Mesenchymal stem cell (in vitro differentiated cells and primary cell): ENCODE results near the gene E2F6.

Experiments
- DNase-seq: peaks from one replicate; pipeline ENCODE4 v3.0.0-alpha.2; 2013
- H2AFZ ChIP-seq: one replicate; pipeline ENCODE4 v1.6.1; 2013; ENCODE audit warnings: low read depth, mild to moderate bottlenecking, control low read depth, inconsistent platforms, low read length, moderate library complexity
- H2AK5ac ChIP-seq: 2 replicates; pipeline ENCODE4 v1.6.1; 2013; ENCODE audit warnings: low read length, moderate library complexity, mild to moderate bottlenecking, inconsistent platforms; ENCODE audit not compliant: severe bottlenecking
- H2BK120ac ChIP-seq: one replicate; pipeline ENCODE4 v1.6.1; 2013; ENCODE audit warnings: low read depth, mild to moderate bottlenecking, inconsistent platforms, low read length, moderate library complexity
- H2BK12ac ChIP-seq, 2 experiments: one replicate each; pipeline ENCODE4 v1.6.1; 2013; ENCODE audit warnings: inconsistent platforms in 2 of 2, low read length in 2 of 2, mild to moderate bottlenecking in 2 of 2, moderate library complexity in 2 of 2, control low read depth in 1 of 2
- H2BK15ac ChIP-seq: one replicate; pipeline ENCODE4 v1.6.1; 2013; ENCODE audit warnings: mild to moderate bottlenecking, low read depth, inconsistent platforms; ENCODE audit not compliant: poor library complexity, severe bottlenecking
- H2BK5ac ChIP-seq: 2 replicates; pipeline ENCODE4 v1.6.1; 2013; ENCODE audit warnings: low read depth, mild to moderate bottlenecking, low read length, control low read depth, inconsistent platforms; ENCODE audit not compliant: poor library complexity, severe bottlenecking
- H3K14ac ChIP-seq, 2 experiments: one replicate each; pipeline ENCODE4 v1.6.1; 2013; ENCODE audit warnings: inconsistent platforms in 2 of 2, low read length in 2 of 2, control low read depth in 1 of 2, mild to moderate bottlenecking in 1 of 2, moderate library complexity in 1 of 2
- H3K18ac ChIP-seq, 2 experiments: one replicate each; pipeline ENCODE4 v1.6.1; 2013; ENCODE audit warnings: inconsistent platforms in 2 of 2, low read length in 2 of 2, control low read depth in 1 of 2, low read depth in 1 of 2, mild to moderate bottlenecking in 1 of 2
- H3K23ac ChIP-seq, 2 experiments: one replicate each; pipeline ENCODE4 v1.6.1; 2013; ENCODE audit warnings: inconsistent platforms in 2 of 2, low read length in 2 of 2, mild to moderate bottlenecking in 2 of 2, moderate library complexity in 2 of 2, control low read depth in 1 of 2
- H3K27ac ChIP-seq: 2 replicates; pipeline ENCODE4 v1.5.1; 2013; ENCODE audit warnings: mild to moderate bottlenecking, moderate library complexity, low read length, control low read depth, inconsistent platforms; ENCODE audit not compliant: poor library complexity, severe bottlenecking
- H3K27me3 ChIP-seq, 2 experiments: 2 replicates each; pipeline versions ENCODE4 v1.6.1 to v1.7.0; 2013; ENCODE audit warnings: low read length in 2 of 2, mild to moderate bottlenecking in 2 of 2, moderate library complexity in 2 of 2, control low read depth in 1 of 2, inconsistent platforms in 1 of 2; ENCODE audit not compliant: control insufficient read depth in 1 of 2, insufficient read depth in 1 of 2
- H3K36me3 ChIP-seq, 2 experiments: 2 replicates each; pipeline versions ENCODE4 v1.6.1 to v1.7.0; 2013; ENCODE audit warnings: low read length in 2 of 2, control low read depth in 1 of 2, inconsistent platforms in 1 of 2, low read depth in 1 of 2, mild to moderate bottlenecking in 1 of 2; ENCODE audit not compliant: insufficient read depth in 2 of 2, control insufficient read depth in 1 of 2
- H3K4ac ChIP-seq, 2 experiments: one replicate each; pipeline ENCODE4 v1.6.1; 2013; ENCODE audit warnings: inconsistent platforms in 2 of 2, low read length in 2 of 2, mild to moderate bottlenecking in 2 of 2, moderate library complexity in 2 of 2, control low read depth in 1 of 2, low read depth in 1 of 2
- H3K4me1 ChIP-seq: 2 replicates; pipeline ENCODE4 v1.6.1; 2013; ENCODE audit warnings: low read depth, low read length, control low read depth; ENCODE audit not compliant: control insufficient read depth, insufficient read depth
- H3K4me2 ChIP-seq: 2 replicates; pipeline ENCODE4 v1.6.1; 2013; ENCODE audit warnings: low read length, mild to moderate bottlenecking, inconsistent platforms; ENCODE audit not compliant: poor library complexity, severe bottlenecking
- H3K4me3 ChIP-seq, 2 experiments: 2 replicates each; pipeline versions ENCODE4 v1.5.1 to v1.7.0; 2013; ENCODE audit warnings: low read length in 2 of 2, mild to moderate bottlenecking in 2 of 2, control low read depth in 1 of 2, low read depth in 1 of 2; ENCODE audit not compliant: insufficient read depth in 1 of 2
- H3K79me1 ChIP-seq: replicated peaks from 2 replicates; pipeline ENCODE4 v1.6.1; 2013; ENCODE audit warnings: mild to moderate bottlenecking, control low read depth, low read length, inconsistent platforms; ENCODE audit not compliant: poor library complexity, severe bottlenecking
- H3K9ac ChIP-seq: 2 replicates; pipeline ENCODE4 v1.7.0; 2013; ENCODE audit warnings: mild to moderate bottlenecking, low read length, moderate library complexity
- H3K9me3 ChIP-seq: 2 replicates; pipeline ENCODE4 v1.7.0; 2013; ENCODE audit warnings: mild to moderate bottlenecking, low read length; ENCODE audit not compliant: control insufficient read depth
- H4K8ac ChIP-seq: one replicate; pipeline ENCODE4 v1.6.1; 2013; ENCODE audit warnings: inconsistent platforms, mild to moderate bottlenecking, low read length, moderate library complexity
- H4K91ac ChIP-seq: one replicate; pipeline ENCODE4 v1.6.1; 2013; ENCODE audit warnings: mild to moderate bottlenecking, low read length, inconsistent platforms
- WGBS: methylation state at CpG from one replicate; pipeline ENCODE4 v1.1.7; 2013; ENCODE audit warnings: mixed read lengths; 5-methylcytosine and 5-hydroxymethylcytosine counted together

Gene E2F6

GRCh38 chr2:11498543-11499034, 32.6 kb upstream of the E2F6 start:
- no peak overlapping the region for H2BK15ac ChIP-seq

GRCh38 chr2:11495844-11496681, 30.1 kb upstream of the E2F6 start:
- Histone ChIP-seq H3K4me1 (peaks cover 7% of the 10 kb centered on the region), H3K4ac (no peak overlapping the region), H3K79me1 (no peaks in the 10 kb centered on the region), H3K4me3 (peak overlapping the region in 1 of 2 experiments; percentile 11), H3K9me3 (no peaks in the 10 kb centered on the region), H3K14ac (peak overlapping the region in 1 of 2 experiments; percentile 53), H3K27ac (no peak overlapping the region), H2BK120ac (no peak overlapping the region), H3K23ac (peak overlapping the region in 1 of 2 experiments; percentile 9), H2BK15ac (no peak overlapping the region), H3K4me2 (no peak overlapping the region), H4K8ac (peak overlapping the region; percentile 8), H3K36me3 (no peaks in the 10 kb centered on the region), H2BK12ac (no peak overlapping the region), H2AFZ (peak overlapping the region; percentile 60), H2BK5ac (no peak overlapping the region), H3K18ac (peak overlapping the region; percentile 14 to 16), H4K91ac (no peak overlapping the region), H2AK5ac (no peak overlapping the region), H3K9ac (no peak overlapping the region), H3K27me3 (peaks cover 29 to 41% of the 10 kb centered on the region in 2 experiments)
- peak; percentile 50 for DNase-seq
- 41% methylated on average over 27 of the region's 30 CpGs for WGBS

More at GRCh38 chr2:11498543-11499034, 32.6 kb upstream of the E2F6 start:
- Histone ChIP-seq H2BK120ac (no peak overlapping the region), H2BK5ac (no peak overlapping the region), H3K9ac (no peak overlapping the region), H3K79me1 (no peaks in the 10 kb centered on the region), H2AK5ac (no peak overlapping the region), H4K8ac (peak overlapping the region; percentile 52), H3K27me3 (peaks cover 21 to 22% of the 10 kb centered on the region in 2 experiments), H2AFZ (peak overlapping the region; percentile 70), H4K91ac (peak overlapping the region; percentile 67), H3K23ac (no peak overlapping the region), H3K4me3 (no peak overlapping the region), H3K9me3 (peaks cover 6% of the 10 kb centered on the region), H3K14ac (peak overlapping the region in 1 of 2 experiments; percentile 73), H3K4me1 (peaks cover 7% of the 10 kb centered on the region), H3K36me3 (no peaks in the 10 kb centered on the region), H2BK12ac (peak overlapping the region in 1 of 2 experiments; percentile 49), H3K27ac (no peak overlapping the region), H3K4ac (no peak overlapping the region), H3K4me2 (no peak overlapping the region), H3K18ac (no peak overlapping the region)
- whole genome bisulfite sequencing = 57% methylated on average over 9 of the region's 9 CpGs
- DNase-seq = no peak

- Histone ChIP-seq H3K27ac (no peak overlapping the region), H3K4ac (no peak overlapping the region), H3K4me3 (no peak overlapping the region), H3K9me3 (no peaks in the 10 kb centered on the region), H2BK5ac (no peak overlapping the region), H3K18ac (no peak overlapping the region), H3K14ac (no peak overlapping the region), H2AFZ (no peak overlapping the region), H3K4me2 (no peak overlapping the region), H2BK12ac (no peak overlapping the region), H2BK120ac (no peak overlapping the region), H3K36me3 (no peaks in the 10 kb centered on the region), H3K27me3 (peaks cover 26 to 41% of the 10 kb centered on the region in 2 experiments), H3K4me1 (peaks cover 7% of the 10 kb centered on the region), H3K79me1 (no peaks in the 10 kb centered on the region), H3K23ac (no peak overlapping the region), H4K91ac (no peak overlapping the region), H4K8ac (no peak overlapping the region), H2AK5ac (no peak overlapping the region), H3K9ac (no peak overlapping the region), H2BK15ac (no peak overlapping the region)
- DNase-seq = no peak
- WGBS = 94% methylated on average over 2 of the region's 2 CpGs
Observed at GRCh38 chr2:11494310-11494709, 28.3 kb upstream of the E2F6 start.

- WGBS = 92% methylated on average over 5 of the region's 6 CpGs
- no peak for DNase-seq
- Histone ChIP-seq H3K4ac (no peak overlapping the region), H2BK12ac (no peak overlapping the region), H3K9ac (no peak overlapping the region), H2BK5ac (no peak overlapping the region), H3K27me3 (peaks cover 26 to 37% of the 10 kb centered on the region in 2 experiments), H3K36me3 (no peaks in the 10 kb centered on the region), H3K9me3 (no peaks in the 10 kb centered on the region), H4K8ac (no peak overlapping the region), H3K27ac (no peak overlapping the region), H3K4me1 (peaks cover 3% of the 10 kb centered on the region), H3K4me3 (no peak overlapping the region), H2BK120ac (no peak overlapping the region), H3K79me1 (no peaks in the 10 kb centered on the region), H2AFZ (no peak overlapping the region), H3K18ac (no peak overlapping the region), H2AK5ac (no peak overlapping the region), H3K23ac (no peak overlapping the region), H4K91ac (no peak overlapping the region), H2BK15ac (no peak overlapping the region), H3K4me2 (no peak overlapping the region), H3K14ac (no peak overlapping the region)
Observed at GRCh38 chr2:11493282-11493681, 27.3 kb upstream of the E2F6 start.
